ENCODE results near the gene PTCD2.
A peak's percentile ranks its signal among the peaks of the same experiment; 100 is the strongest.

The PTCD2 gene

DNA sequence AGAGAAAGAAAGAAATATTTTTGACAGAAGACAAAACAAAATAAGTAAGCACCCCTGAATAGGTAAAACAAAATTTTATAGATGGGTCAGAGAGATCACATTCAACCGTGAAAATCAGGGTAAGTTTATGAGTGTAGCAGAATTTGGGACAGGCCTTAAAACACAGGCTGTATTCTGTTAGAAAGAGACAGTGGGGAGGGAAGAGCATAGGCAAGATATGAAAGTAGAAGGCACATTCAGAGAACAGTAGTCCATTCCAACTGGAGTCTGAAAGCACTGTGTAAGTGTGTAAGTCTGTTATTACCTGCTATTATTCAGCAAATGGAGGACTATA, 38.8 kb upstream of the PTCD2 start:
- no peak for TF ChIP-seq CTCF (conservative IDR thresholded peaks at IDR 0.05; ENCODE audit: control insufficient read depth, insufficient read depth, low read depth, low read length)
- no peak overlapping the region for H3K4me3 ChIP-seq (ENCODE audit: control insufficient read depth, low read depth, low read length)
- DNase-seq (ENCODE audit: low read depth): no peak

DNA sequence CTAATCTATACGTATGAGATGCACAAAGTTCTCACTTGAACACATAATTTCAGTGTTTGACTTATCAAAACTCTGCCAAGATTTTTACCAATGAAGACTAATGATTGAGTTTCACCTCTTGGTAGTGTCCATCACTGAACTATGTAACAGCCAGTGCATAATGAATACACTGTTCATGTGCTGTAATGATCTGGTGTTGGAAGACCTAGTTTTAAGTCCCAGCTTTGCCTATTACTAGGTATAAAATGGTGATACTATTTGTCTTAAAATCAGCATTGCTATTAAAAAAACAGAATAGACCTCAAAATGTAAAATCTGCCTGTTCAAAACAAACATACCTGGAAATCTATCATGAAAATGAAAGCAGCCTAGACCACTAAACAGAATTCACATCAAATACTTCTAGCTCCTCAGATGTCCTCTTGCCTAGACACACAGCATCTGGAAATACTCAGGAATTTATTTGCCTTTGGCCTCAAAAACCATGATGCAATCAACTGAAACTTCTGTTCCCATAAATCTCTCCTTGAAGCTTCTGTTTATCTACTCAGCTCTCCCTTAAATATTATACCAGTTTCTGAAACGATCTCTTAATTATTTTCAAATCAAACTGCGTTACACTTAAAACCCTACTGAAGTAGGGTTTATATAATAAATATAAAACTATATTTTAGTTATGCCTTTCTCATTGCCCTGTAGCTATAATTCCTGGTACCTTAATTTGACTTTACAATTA, 38.2 kb upstream of the PTCD2 start:
- H3K4me3 ChIP-seq (ENCODE audit: control insufficient read depth, low read depth, low read length): no peak overlapping the region
- DNase-seq (ENCODE audit: low read depth): peak; percentile 90
- no peak for TF ChIP-seq CTCF (conservative IDR thresholded peaks at IDR 0.05; ENCODE audit: control insufficient read depth, insufficient read depth, low read depth, low read length)

DNA sequence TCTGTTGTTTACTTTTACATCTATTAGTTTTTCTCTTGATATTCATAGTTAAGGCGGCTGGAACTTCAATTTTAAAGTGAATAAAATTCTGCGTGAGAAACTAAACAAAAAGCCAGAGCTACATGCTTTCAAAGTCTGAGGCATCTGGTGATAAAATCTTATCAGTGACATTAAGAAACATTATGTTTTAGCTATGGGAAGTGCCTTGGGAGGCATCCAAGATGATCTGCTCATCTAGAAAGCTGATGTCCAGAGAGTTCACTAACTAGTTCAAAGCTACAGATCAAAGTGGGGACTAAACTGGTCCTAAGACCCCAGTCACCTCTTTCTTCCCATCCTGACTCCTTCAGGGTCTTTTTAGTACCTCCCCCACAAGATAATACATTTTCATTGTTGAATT, 37.3 kb upstream of the PTCD2 start:
- no peak overlapping the region for H3K4me3 ChIP-seq (ENCODE audit: control insufficient read depth, low read depth, low read length)
- TF ChIP-seq CTCF (conservative IDR thresholded peaks at IDR 0.05; ENCODE audit: control insufficient read depth, insufficient read depth, low read depth, low read length): no peak
- peak; percentile 36 for DNase-seq (ENCODE audit: low read depth)

DNA sequence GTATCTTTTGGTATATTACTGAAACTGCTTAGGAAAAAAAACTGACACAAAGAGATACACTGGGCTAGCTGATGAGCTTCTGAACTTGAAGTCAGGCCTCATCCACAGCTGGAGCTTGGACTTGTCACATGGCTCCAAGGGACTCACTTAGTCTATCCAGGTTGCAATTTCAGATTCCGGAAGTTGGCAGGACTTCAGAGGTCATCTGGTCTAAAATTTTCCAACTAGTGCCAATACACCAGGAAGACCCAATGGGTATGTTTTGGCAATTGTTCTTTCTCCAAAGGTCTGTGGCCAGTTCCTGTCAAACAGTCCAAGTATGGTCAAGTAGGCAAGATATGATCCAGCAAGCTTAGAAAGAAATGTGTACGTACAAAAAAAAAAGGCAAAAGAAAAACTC, 36.8 kb upstream of the PTCD2 start:
- no peak for TF ChIP-seq CTCF (conservative IDR thresholded peaks at IDR 0.05; ENCODE audit: control insufficient read depth, insufficient read depth, low read depth, low read length)
- no peak overlapping the region for H3K4me3 ChIP-seq (ENCODE audit: control insufficient read depth, low read depth, low read length)
- peak; percentile 12 for DNase-seq (ENCODE audit: low read depth)

DNA sequence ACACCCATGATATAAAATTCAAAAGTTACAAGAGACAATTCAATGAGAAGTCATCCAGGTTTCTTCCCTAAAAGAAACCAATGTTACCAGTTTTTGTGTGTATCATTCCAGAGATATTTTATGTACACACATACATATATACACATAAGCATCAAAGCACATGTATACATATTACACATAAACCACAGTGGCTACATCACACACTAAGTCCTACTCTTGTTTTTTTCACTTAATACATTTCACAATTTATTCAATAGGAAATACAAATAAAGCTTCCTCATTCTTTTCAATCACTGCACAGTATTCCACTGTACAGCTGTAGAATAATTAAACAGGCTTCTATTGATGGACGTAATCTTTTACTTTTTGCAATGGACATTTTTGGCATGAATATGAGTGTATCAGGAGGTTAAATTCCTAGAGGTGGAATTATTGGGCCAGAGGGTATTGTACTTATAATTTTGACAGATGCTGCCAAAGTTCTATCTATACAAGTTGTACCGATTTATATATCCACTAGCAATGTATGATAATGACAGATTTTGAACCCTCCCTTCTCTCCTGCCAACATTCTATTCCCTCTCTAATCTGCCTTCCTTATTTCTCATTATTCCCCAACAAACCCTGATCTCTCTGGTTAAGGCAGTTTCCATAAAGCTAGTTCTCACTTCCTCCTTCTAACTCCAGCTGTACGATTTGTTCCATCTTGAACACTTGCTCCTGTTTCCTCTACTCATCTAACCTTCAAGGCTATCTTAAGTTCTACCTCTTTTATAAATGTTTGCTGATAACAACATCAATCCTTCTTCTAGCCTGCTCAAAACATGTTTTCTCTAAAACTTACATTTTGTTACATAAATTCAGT, 35.4 kb upstream of the PTCD2 start:
- no peak for DNase-seq (ENCODE audit: low read depth)
- no peak for TF ChIP-seq CTCF (conservative IDR thresholded peaks at IDR 0.05; ENCODE audit: control insufficient read depth, insufficient read depth, low read depth, low read length)
- no peak overlapping the region for H3K4me3 ChIP-seq (ENCODE audit: control insufficient read depth, low read depth, low read length)

DNA sequence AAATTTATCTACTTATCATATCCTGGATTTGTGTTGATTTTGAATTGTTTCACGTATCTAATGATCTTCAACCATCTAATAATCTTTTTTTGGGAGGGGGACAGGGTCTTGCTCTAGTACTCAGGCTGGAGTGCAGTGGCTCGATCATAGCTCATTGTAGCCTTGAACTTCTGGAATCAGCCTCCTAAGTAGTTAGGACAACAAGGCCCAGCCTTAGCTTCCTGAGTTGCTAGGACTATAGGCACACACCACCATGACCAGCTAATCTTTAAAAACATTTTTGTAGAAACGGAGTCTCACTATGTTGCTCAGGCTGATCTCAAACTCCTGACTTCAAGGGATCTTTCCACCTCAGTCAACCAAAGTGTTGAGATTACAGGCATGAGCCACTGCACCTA, 34.8 kb upstream of the PTCD2 start:
- H3K4me3 ChIP-seq (ENCODE audit: control insufficient read depth, low read depth, low read length): no peak overlapping the region
- no peak for DNase-seq (ENCODE audit: low read depth)
- no peak for TF ChIP-seq CTCF (conservative IDR thresholded peaks at IDR 0.05; ENCODE audit: control insufficient read depth, insufficient read depth, low read depth, low read length)
